Thyroid gland (tissue), 4 donors: ENCODE measurements around the gene ACTRT2. TPM values are rescaled to one million over a fixed set of nuclear protein-coding genes. Genes with fewer than 3 reads are reported as not detected.

ENCODE experiments used
- DNase-seq, 2 donors: peaks; one replicate each; pipeline ENCODE4 v3.0.0-alpha.2; 2019
- H3K27ac ChIP-seq, 3 donors: fragments of 200-600 bp; sonication (generic); 1 replicate in 2 of 3; 2 replicates in 1 of 3; pipeline ENCODE4 v1.5.1; 2016 to 2019; ENCODE audit warnings: mild to moderate bottlenecking in 1 of 3, moderate library complexity in 1 of 3
- H3K27me3 ChIP-seq: fragments of 200-600 bp; sonication (generic); one replicate; pipeline ENCODE4 v1.5.1; 2019
- H3K36me3 ChIP-seq, 2 donors: fragments of 200-600 bp; sonication (generic); one replicate each; pipeline ENCODE4 v1.5.1; 2016 to 2019
- H3K4me1 ChIP-seq, 2 donors: fragments of 200-600 bp; sonication (generic); one replicate each; pipeline ENCODE4 v1.5.1; 2017 to 2019
- H3K4me3 ChIP-seq, 3 donors: fragments of 200-600 bp; sonication (generic); replicated peaks in 1 of 3; 1 replicate in 2 of 3; 2 replicates in 1 of 3; pipeline ENCODE4 v1.5.1; 2016; ENCODE audit warnings: mild to moderate bottlenecking in 1 of 3
- H3K9me3 ChIP-seq: fragments of 200-600 bp; sonication (generic); one replicate; pipeline ENCODE4 v1.5.1; 2017
- POLR2A ChIP-seq, 2 donors: fragments of 450-650 bp; IDR thresholded peaks; one replicate each; pipeline ENCODE4 v1.6.1; 2017; ENCODE audit warnings: antibody characterized with exemption in 2 of 2, mild to moderate bottlenecking in 2 of 2, moderate library complexity in 1 of 2
- WGBS, 2 donors: methylation state at CpG; one replicate each; pipeline ENCODE4 v1.1.5; 2017; 5-methylcytosine and 5-hydroxymethylcytosine counted together
- intact Hi-C: fragments of 100-400 bp; cut with DNase I; formaldehyde crosslinking; loops from one replicate; pipeline ENCODE4 v1.15.1; 2023
- total RNA-seq, 4 donors: library from RNA; depleted of rRNA; stranded (reverse); fragments of >200 nt; gene quantifications; one replicate each; pipeline ENCODE4 v1.2.3, GENCODE V29; 2016
- TF ChIP-seq, protein P1 (sequence below), 6 experiments: fragments of 200-600 bp in 3 of 6; fragments of 450-650 bp in 3 of 6; sonication (generic) in 3 of 6; IDR thresholded peaks; one replicate each; pipeline ENCODE4 v1.5.1; 2016 to 2019; ENCODE audit warnings: antibody characterized with exemption in 6 of 6, mild to moderate bottlenecking in 2 of 6, inconsistent platforms in 1 of 6, moderate library complexity in 1 of 6

Gene ACTRT2
- total RNA-seq, 4 donors from 2014 or later: 0.67 TPM; not detected in 3

DNA sequence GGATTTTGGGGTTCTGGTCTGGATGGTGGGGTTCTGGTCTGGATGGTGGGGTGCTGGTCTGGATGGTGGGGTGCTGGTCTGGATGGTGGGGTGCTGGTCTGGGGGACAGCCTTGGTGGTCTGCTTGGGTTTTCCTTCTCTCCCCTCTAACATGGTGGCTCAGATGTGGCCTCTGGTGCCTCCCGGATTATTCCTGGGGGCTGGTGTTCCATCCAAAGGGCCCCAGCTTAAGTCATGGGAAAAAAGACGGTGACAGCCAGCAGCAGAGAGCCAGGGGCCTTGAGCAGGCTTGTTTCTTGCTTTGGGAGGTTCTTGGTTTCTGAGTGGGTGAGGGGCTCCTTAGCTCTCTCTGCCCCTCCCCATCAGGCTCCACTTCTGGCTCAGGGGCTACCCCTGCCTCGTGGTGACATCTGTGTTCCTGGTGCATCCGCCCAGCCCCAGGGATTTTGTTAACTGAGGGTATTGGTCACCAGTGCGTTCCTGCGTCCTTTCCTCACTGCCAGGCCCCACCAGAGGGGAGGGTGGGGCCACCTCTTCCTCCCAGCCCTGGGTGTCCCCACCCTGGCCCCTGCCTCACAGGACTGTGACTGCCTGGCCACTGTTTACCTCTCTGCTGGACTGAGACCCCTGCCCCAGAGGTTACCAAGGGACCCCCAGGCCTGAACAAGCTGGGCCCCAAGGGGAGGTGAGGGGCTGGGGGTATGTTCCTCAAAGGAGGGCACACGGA is 43.2 kb upstream of the ACTRT2 start:
- Histone ChIP-seq H3K27me3 (no peaks in the 10 kb centered on the region), H3K4me1 (no peaks in the 10 kb centered on the region), H3K4me3 (no peak overlapping the region), H3K9me3 (no peaks in the 10 kb centered on the region), H3K27ac (no peak overlapping the region), H3K36me3 (no peaks in the 10 kb centered on the region)
- WGBS, 2 donors: 79 to 84% methylated on average over 7 of the region's 7 CpGs
- no peak for DNase-seq
- no peak for TF ChIP-seq POLR2A (IDR thresholded peaks at IDR 0.05)
- TF ChIP-seq, protein P1, sequence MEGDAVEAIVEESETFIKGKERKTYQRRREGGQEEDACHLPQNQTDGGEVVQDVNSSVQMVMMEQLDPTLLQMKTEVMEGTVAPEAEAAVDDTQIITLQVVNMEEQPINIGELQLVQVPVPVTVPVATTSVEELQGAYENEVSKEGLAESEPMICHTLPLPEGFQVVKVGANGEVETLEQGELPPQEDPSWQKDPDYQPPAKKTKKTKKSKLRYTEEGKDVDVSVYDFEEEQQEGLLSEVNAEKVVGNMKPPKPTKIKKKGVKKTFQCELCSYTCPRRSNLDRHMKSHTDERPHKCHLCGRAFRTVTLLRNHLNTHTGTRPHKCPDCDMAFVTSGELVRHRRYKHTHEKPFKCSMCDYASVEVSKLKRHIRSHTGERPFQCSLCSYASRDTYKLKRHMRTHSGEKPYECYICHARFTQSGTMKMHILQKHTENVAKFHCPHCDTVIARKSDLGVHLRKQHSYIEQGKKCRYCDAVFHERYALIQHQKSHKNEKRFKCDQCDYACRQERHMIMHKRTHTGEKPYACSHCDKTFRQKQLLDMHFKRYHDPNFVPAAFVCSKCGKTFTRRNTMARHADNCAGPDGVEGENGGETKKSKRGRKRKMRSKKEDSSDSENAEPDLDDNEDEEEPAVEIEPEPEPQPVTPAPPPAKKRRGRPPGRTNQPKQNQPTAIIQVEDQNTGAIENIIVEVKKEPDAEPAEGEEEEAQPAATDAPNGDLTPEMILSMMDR (IDR thresholded peaks at IDR 0.05): no peak
- intact Hi-C loops: no loop called here

DNA sequence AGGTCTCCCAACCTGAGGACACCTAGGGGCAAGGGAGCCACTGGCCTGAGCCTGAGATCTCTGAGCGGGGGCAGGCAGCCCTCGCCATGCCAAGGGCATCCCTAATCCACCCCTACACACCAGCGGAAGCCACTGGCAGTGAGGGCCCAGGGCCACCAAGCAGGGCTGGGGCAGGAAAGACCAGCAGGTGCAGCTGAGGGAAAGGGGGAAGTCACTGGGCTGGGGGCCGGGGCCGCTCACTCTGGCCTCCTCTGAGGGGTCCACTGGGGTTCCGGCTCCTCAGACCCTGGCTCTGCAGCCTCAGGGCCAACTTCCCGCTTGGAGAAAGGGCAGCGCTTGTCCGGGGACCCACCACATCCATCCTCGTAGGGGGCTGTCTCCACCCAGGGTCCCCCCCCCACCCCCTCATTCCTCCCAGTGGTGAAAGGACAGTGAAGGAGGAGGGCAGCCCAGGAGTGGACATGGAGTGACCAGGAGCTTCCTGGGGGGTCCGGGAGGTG is 42.5 kb upstream of the ACTRT2 start:
- 89% methylated on average over 6 of the region's 11 CpGs; no CpG with 5 or more reads in 1 of the 2 donors for WGBS, 2 donors
- Histone ChIP-seq H3K27me3 (no peaks in the 10 kb centered on the region), H3K4me1 (no peaks in the 10 kb centered on the region), H3K36me3 (no peaks in the 10 kb centered on the region), H3K9me3 (no peaks in the 10 kb centered on the region), H3K27ac (no peak overlapping the region), H3K4me3 (no peak overlapping the region)
- intact Hi-C loops: no loop called here
- no peak for DNase-seq
- TF ChIP-seq, protein P1 (IDR thresholded peaks at IDR 0.05): no peak
- no peak for TF ChIP-seq POLR2A (IDR thresholded peaks at IDR 0.05)

DNA sequence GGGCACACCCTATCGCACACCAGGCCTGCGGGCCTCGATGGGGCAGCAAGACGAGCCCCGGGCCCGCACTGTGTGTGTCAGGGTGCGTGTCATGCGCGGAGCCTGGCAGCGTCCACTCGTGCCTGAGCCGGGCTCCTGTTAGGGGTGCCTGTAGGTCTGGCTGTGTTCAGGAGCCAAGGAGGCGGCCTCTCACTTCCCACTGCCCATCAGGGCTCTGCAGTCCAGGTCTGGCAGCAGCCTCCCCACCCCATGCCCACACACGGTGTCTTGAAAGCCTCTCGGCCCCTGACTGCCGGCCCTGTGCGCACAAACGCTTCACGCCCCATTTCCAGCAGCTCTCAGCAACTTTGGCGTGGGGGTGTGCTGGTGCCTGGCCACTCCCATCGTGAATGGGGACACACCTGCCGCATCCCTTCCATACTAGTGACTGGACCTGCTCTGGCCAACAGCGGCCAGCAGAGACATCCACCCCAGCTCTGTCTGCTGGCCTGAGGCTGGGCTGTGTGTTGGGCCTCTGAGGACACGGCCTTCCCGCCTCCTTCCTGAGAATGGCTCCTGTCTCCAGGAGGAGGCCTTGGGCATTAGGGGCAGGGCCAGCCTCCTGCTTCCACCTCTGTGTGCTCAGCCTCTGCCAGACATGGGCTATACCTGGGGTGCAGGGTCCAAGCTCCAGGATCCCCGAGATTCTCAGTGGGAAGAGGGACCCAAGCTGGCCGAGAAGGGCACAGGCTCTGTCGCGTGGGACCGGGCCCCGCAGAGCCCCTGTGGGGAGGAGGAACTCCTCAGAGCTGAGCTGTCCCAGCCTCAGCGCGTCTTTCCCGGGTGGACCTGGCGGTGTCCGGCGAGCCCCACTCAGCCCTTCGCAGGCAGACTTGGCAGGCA is 41.8 kb upstream of the ACTRT2 start:
- Histone ChIP-seq H3K36me3 (no peaks in the 10 kb centered on the region), H3K27me3 (no peaks in the 10 kb centered on the region), H3K27ac (no peak overlapping the region), H3K4me1 (no peaks in the 10 kb centered on the region), H3K9me3 (no peaks in the 10 kb centered on the region), H3K4me3 (no peak overlapping the region)
- WGBS, 2 donors: 80 to 81% methylated on average over 24 to 26 of the region's 38 CpGs
- intact Hi-C loops: no loop called here
- no peak for TF ChIP-seq POLR2A (IDR thresholded peaks at IDR 0.05)
- TF ChIP-seq, protein P1 (IDR thresholded peaks at IDR 0.05): no peak
- no peak for DNase-seq

DNA sequence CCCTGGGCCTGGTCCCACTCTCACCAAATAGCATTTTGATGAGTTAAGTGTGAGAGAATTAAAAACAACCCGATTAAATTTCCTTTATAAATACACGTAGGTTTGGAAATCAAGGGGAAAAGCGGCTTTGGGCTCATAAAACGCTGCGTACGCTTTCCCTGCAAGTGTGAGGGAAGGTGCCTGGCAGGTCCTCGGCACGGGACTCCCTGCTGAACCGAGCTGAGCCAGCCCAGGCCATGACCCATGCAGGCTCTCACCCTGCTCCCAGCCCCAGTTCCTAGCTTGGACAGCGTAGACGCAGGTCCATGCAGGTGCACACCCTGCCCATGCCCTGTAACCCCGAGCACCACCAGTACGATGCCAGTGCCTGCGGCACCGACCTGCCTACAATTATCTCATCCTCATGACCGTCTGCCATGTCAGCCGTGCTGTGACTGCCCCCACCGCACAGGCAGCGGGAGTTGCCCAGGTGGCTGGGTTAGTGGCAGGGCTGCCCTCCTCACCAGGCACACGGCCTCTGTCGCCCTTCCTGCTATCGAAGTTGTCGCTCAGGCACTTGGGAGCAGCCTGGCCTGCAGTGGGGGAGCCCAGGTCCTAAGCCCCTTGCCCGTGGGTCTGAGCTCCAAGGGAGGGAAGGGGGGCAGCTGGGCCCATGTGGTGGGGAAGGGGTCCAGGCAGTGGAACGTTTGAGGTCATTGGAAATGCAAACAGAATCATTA is 41.0 kb upstream of the ACTRT2 start:
- Histone ChIP-seq H3K27me3 (no peaks in the 10 kb centered on the region), H3K4me1 (no peaks in the 10 kb centered on the region), H3K27ac (no peak overlapping the region), H3K9me3 (no peaks in the 10 kb centered on the region), H3K36me3 (no peaks in the 10 kb centered on the region), H3K4me3 (no peak overlapping the region)
- 69 to 76% methylated on average over 9 to 25 of the region's 25 CpGs for WGBS, 2 donors
- intact Hi-C loops: no loop called here
- TF ChIP-seq POLR2A (IDR thresholded peaks at IDR 0.05): no peak
- TF ChIP-seq, protein P1 (IDR thresholded peaks at IDR 0.05): no peak
- DNase-seq: no peak
